Liver (tissue), 3 donors: ENCODE data around the gene FAM221B.

Experiments
- SP1 ChIP-seq: IDR thresholded peaks from 2 replicates; pipeline ENCODE4 v1.6.1; 2018; ENCODE audit warnings: antibody characterized with exemption, mild to moderate bottlenecking
- TF ChIP-seq, protein P1 (sequence below): fragments of 150-350 bp; IDR thresholded peaks from 2 replicates; pipeline ENCODE4 v1.5.1; 2017; ENCODE audit warnings: improper control_type of control experiment, low read depth, low read length; ENCODE audit not compliant: missing input control
- TF ChIP-seq, protein P2 (sequence below): IDR thresholded peaks from 2 replicates; pipeline ENCODE4 v1.6.1; 2016; ENCODE audit warnings: antibody characterized with exemption
- TF ChIP-seq, protein P3 (sequence below): IDR thresholded peaks from 2 replicates; pipeline ENCODE4 v1.6.1; 2016; ENCODE audit warnings: antibody characterized with exemption, mild to moderate bottlenecking
- donor health status: healthy.
- donor health status: healthy.

DNA sequence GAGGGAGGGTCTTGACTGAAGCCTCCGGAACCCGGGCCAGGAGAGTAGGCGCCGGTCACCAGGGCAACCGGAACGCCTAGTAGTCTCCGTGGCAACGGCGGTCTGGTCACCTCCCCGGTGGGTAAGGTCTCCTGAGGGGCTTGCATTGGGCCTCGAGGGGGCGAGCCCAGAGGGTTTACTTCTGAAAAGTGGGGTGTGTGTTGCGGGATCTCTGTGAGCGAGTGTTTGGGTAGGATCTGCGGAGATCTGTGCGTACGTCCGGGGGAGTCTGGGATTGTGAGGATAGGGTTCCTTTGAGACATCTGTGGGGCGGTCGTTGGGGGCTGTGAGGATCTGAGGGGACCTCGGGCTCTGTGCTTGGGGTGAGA is at the start of gene FAM221B:
- TF ChIP-seq, protein P1, sequence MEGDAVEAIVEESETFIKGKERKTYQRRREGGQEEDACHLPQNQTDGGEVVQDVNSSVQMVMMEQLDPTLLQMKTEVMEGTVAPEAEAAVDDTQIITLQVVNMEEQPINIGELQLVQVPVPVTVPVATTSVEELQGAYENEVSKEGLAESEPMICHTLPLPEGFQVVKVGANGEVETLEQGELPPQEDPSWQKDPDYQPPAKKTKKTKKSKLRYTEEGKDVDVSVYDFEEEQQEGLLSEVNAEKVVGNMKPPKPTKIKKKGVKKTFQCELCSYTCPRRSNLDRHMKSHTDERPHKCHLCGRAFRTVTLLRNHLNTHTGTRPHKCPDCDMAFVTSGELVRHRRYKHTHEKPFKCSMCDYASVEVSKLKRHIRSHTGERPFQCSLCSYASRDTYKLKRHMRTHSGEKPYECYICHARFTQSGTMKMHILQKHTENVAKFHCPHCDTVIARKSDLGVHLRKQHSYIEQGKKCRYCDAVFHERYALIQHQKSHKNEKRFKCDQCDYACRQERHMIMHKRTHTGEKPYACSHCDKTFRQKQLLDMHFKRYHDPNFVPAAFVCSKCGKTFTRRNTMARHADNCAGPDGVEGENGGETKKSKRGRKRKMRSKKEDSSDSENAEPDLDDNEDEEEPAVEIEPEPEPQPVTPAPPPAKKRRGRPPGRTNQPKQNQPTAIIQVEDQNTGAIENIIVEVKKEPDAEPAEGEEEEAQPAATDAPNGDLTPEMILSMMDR: no peak
- TF ChIP-seq, protein P2, sequence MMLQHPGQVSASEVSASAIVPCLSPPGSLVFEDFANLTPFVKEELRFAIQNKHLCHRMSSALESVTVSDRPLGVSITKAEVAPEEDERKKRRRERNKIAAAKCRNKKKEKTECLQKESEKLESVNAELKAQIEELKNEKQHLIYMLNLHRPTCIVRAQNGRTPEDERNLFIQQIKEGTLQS: no peak
- TF ChIP-seq, protein P3, sequence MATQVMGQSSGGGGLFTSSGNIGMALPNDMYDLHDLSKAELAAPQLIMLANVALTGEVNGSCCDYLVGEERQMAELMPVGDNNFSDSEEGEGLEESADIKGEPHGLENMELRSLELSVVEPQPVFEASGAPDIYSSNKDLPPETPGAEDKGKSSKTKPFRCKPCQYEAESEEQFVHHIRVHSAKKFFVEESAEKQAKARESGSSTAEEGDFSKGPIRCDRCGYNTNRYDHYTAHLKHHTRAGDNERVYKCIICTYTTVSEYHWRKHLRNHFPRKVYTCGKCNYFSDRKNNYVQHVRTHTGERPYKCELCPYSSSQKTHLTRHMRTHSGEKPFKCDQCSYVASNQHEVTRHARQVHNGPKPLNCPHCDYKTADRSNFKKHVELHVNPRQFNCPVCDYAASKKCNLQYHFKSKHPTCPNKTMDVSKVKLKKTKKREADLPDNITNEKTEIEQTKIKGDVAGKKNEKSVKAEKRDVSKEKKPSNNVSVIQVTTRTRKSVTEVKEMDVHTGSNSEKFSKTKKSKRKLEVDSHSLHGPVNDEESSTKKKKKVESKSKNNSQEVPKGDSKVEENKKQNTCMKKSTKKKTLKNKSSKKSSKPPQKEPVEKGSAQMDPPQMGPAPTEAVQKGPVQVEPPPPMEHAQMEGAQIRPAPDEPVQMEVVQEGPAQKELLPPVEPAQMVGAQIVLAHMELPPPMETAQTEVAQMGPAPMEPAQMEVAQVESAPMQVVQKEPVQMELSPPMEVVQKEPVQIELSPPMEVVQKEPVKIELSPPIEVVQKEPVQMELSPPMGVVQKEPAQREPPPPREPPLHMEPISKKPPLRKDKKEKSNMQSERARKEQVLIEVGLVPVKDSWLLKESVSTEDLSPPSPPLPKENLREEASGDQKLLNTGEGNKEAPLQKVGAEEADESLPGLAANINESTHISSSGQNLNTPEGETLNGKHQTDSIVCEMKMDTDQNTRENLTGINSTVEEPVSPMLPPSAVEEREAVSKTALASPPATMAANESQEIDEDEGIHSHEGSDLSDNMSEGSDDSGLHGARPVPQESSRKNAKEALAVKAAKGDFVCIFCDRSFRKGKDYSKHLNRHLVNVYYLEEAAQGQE: no peak
- TF ChIP-seq SP1: no peak
